K562 (cell line): ENCODE measurements around the gene HPGDS. TPM values are rescaled to one million over a fixed set of nuclear protein-coding genes. Genes with fewer than 3 reads are reported as not detected.
A peak's percentile ranks its signal among the peaks of the same experiment; 100 is the strongest.

Experiments used
- ATAC-seq: fragments of 200-7000 bp; cut with Tn5 transposase; 3 replicates; pipeline ENCODE4 v1.9.1; 2020; ENCODE audit warnings: moderate library complexity
- BruUV-seq: library from RNA; stranded (reverse); fragments of 400-500 nt; replicated peaks from 2 replicates; lab custom pipeline; 2021; lab: Mats Ljungman, UMichigan
- CTCF ChIA-PET: fragments of 300-600 bp; formaldehyde crosslinking; extraction: SDS; loops from one replicate; lab custom pipeline; 2021; ENCODE audit warnings: low intra/inter-chr PET ratio; lab: Yijun Ruan, JAX
- POLR2A ChIA-PET: fragments of 300-600, 350-650 bp; sonication (Branson Sonifier 250); formaldehyde crosslinking; extraction: SDS; loops from one replicate; lab custom pipeline; 2021; ENCODE audit warnings: antibody characterized with exemption, inconsistent platforms; lab: Yijun Ruan, JAX
- DNase-seq, 4 experiments: peaks; one replicate each; pipeline versions ENCODE4 v3.0.0 to v3.0.0-alpha.2; 2011 to 2018; ENCODE audit warnings: low spot score in 3 of 4, mixed read lengths in 3 of 4; ENCODE audit errors: extremely low read depth in 1 of 4
- FAIRE-seq: peaks from 2 replicates; lab custom pipeline; 2011; peaks lifted over from hg19 to GRCh38; lab: Jason Lieb, UNC
- H2AFZ ChIP-seq: 2 replicates; pipeline ENCODE4 v1.6.0; 2011; ENCODE audit warnings: low read depth, low read length, control low read depth, inconsistent platforms
- H3K27ac ChIP-seq: fragments of 200-600 bp; 3 replicates; pipeline ENCODE4 v1.8.0; 2011; ENCODE audit warnings: low read depth, mild to moderate bottlenecking, control low read depth, inconsistent platforms, low read length, moderate library complexity, mixed read lengths; ENCODE audit errors: extremely low read depth
- H3K27me3 ChIP-seq, 2 experiments: fragments of 300-600 bp in 1 of 2; 2 replicates in 1 of 2; 3 replicates in 1 of 2; pipeline versions ENCODE4 v1.6.0 to v1.8.0; 2011; ENCODE audit warnings: inconsistent platforms in 2 of 2, low read length in 2 of 2, mild to moderate bottlenecking in 1 of 2, mixed read lengths in 1 of 2, moderate library complexity in 1 of 2; ENCODE audit not compliant: control insufficient read depth in 2 of 2, insufficient read depth in 2 of 2
- H3K36me3 ChIP-seq: fragments of 300-600 bp; 3 replicates; pipeline ENCODE4 v1.8.0; 2011; ENCODE audit warnings: mild to moderate bottlenecking, low read length, inconsistent platforms; ENCODE audit not compliant: control insufficient read depth, insufficient read depth
- H3K4me1 ChIP-seq, 2 experiments: fragments of 200-600 bp in 1 of 2; replicated peaks in 1 of 2; 2 replicates in 1 of 2; 3 replicates in 1 of 2; pipeline versions ENCODE4 v1.5.1 to v1.8.0; 2011; ENCODE audit warnings: inconsistent platforms in 2 of 2, low read length in 2 of 2, mild to moderate bottlenecking in 1 of 2, mixed read lengths in 1 of 2, moderate library complexity in 1 of 2; ENCODE audit not compliant: control insufficient read depth in 2 of 2, insufficient read depth in 2 of 2
- H3K4me2 ChIP-seq: 2 replicates; pipeline ENCODE4 v1.6.1; 2011; ENCODE audit warnings: low read length, control low read depth, inconsistent platforms, mixed read lengths; ENCODE audit not compliant: insufficient read depth
- H3K4me3 ChIP-seq: fragments of 200-600 bp; sonication (generic), shearing (Covaris generic); 2 replicates; pipeline ENCODE4 v1.5.1; 2016; ENCODE audit warnings: control low read depth, inconsistent platforms
- H3K79me2 ChIP-seq: fragments of 200-600 bp; 3 replicates; pipeline ENCODE4 v1.8.0; 2011; ENCODE audit warnings: low read length, inconsistent platforms; ENCODE audit not compliant: control insufficient read depth, insufficient read depth
- H3K9ac ChIP-seq, 2 experiments: 2 replicates each; pipeline versions ENCODE4 v1.6.0 to v1.6.1; 2011; ENCODE audit warnings: low read depth in 2 of 2, low read length in 2 of 2, control low read depth in 1 of 2, inconsistent platforms in 1 of 2, mild to moderate bottlenecking in 1 of 2, mixed read lengths in 1 of 2; ENCODE audit not compliant: insufficient read depth in 1 of 2
- H3K9me1 ChIP-seq: one replicate; pipeline ENCODE4 v1.6.0; 2011; ENCODE audit warnings: inconsistent platforms, mild to moderate bottlenecking, low read length, moderate library complexity; ENCODE audit not compliant: control insufficient read depth, insufficient read depth
- H3K9me3 ChIP-seq: replicated peaks from 2 replicates; pipeline ENCODE4 v1.5.1; 2011; ENCODE audit warnings: low read depth, low read length, inconsistent platforms; ENCODE audit not compliant: control insufficient read depth, insufficient read depth
- H4K20me1 ChIP-seq: replicated peaks from 2 replicates; pipeline ENCODE4 v1.6.1; 2011; ENCODE audit warnings: low read length, inconsistent platforms, mixed read lengths; ENCODE audit not compliant: control insufficient read depth, insufficient read depth
- CBX5 ChIP-seq: IDR thresholded peaks from 2 replicates; pipeline ENCODE4 v1.6.1; 2014; ENCODE audit warnings: low read depth, borderline replicate concordance
- MAZ ChIP-seq, 2 experiments: fragments of 450-650 bp in 1 of 2; sonication (generic) in 1 of 2; formaldehyde crosslinking; IDR thresholded peaks in 1 of 2; conservative IDR thresholded peaks in 1 of 2; 2 replicates each; pipeline versions ENCODE4 v1.4.0 to v1.5.0; 2020; ENCODE audit warnings: mild to moderate bottlenecking in 1 of 2, missing genetic modification reagents in 1 of 2
- NFYB ChIP-seq: IDR thresholded peaks from 2 replicates; pipeline ENCODE4 v1.6.1; 2011; ENCODE audit warnings: mild to moderate bottlenecking, moderate library complexity; ENCODE audit not compliant: insufficient read length; ENCODE audit errors: extremely low read depth
- RAD21 ChIP-seq, 2 experiments: fragments of 250-450 bp in 1 of 2; fragments of 450-650 bp in 1 of 2; sonication (Bioruptor Pico) in 1 of 2; formaldehyde crosslinking in 1 of 2; IDR thresholded peaks in 1 of 2; conservative IDR thresholded peaks in 1 of 2; 2 replicates each; pipeline versions ENCODE4 v1.4.0 to v1.8.0; 2020 to 2022; ENCODE audit warnings: mild to moderate bottlenecking in 2 of 2, moderate library complexity in 1 of 2
- SMC3 ChIP-seq: conservative IDR thresholded peaks from 2 replicates; pipeline ENCODE4 v1.6.1; 2011; ENCODE audit warnings: low read depth, low read length, improper control_type of control experiment; ENCODE audit not compliant: insufficient read depth
- WGBS: fragments of 100-300 bp; shearing (Covaris generic); methylation state at CpG from one replicate; pipeline ENCODE4 v1.1.6; 2016; ENCODE audit warnings: low coverage, mixed read lengths; ENCODE audit not compliant: insufficient coverage; ENCODE audit errors: missing lambda C conversion rate; 5-methylcytosine and 5-hydroxymethylcytosine counted together
- in situ Hi-C: fragments of 300-500 bp; cut with MboI; formaldehyde crosslinking; loops from 4 replicates; pipeline ENCODE4 v1.15.0; 2018; ENCODE audit warnings: inconsistent platforms, mixed read lengths
- intact Hi-C: fragments of 100-400 bp; cut with micrococcal nuclease; formaldehyde crosslinking; loops from 2 replicates; pipeline ENCODE4 v1.14.2; 2022
- polyA plus RNA-seq, 8 experiments: library from polyadenylated mRNA; depleted of rRNA in 4 of 8; stranded (reverse) in 5 of 8; unstranded in 3 of 8; fragments of >200 nt; fragmentation: Nextera tagmentation in 2 of 8; fragmentation: Illumina TruSeq in 1 of 8; extraction: Ambion mirVana in 2 of 8; extraction: Trizol in 1 of 8; gene quantifications; 2 replicates each; pipeline versions ENCODE4 v1.2.1 to v1.2.3, GENCODE V29; 2011 to 2014; ENCODE audit warnings: inconsistent platforms in 1 of 8, missing spikeins in 1 of 8
- total RNA-seq, 7 experiments: library from RNA; depleted of rRNA in 6 of 7; stranded (reverse); fragments of >200 nt in 6 of 7; fragmentation: Illumina TruSeq in 2 of 7; extraction: Trizol in 2 of 7; gene quantifications; 2 replicates each; pipeline versions ENCODE4 v1.2.1 to v1.2.3, GENCODE V29; 2011 to 2021; ENCODE audit warnings: low replicate concordance in 1 of 7
- TF ChIP-seq, protein P1 (sequence below), 2 experiments: fragments of 450-650 bp; formaldehyde crosslinking in 1 of 2; IDR thresholded peaks; 2 replicates each; pipeline versions ENCODE4 v1.4.0 to v1.6.1; 2014 to 2020; ENCODE audit warnings: mild to moderate bottlenecking in 2 of 2, borderline replicate concordance in 1 of 2, low read depth in 1 of 2
- TF ChIP-seq, protein P2 (sequence below): sonication (generic); IDR thresholded peaks from 2 replicates; pipeline ENCODE4 v1.6.1; 2016
- TF ChIP-seq, protein P3 (sequence below), 3 experiments: IDR thresholded peaks in 2 of 3; conservative IDR thresholded peaks in 1 of 3; 2 replicates each; pipeline ENCODE4 v1.5.1; 2011 to 2012; ENCODE audit warnings: low read length in 3 of 3, mild to moderate bottlenecking in 3 of 3, control low read depth in 2 of 3, improper control_type of control experiment in 1 of 3, inconsistent platforms in 1 of 3, low read depth in 1 of 3, mixed read lengths in 1 of 3, moderate library complexity in 1 of 3; ENCODE audit not compliant: insufficient read depth in 2 of 3

The HPGDS gene
- total and polyA plus RNA-seq, 9 of the 15 experiments (the other 6 are each of a cell fraction or from before 2014, with no cell fraction given) = 0.07 to 0.36 (median 0.14) TPM; not detected in 4

DNA sequence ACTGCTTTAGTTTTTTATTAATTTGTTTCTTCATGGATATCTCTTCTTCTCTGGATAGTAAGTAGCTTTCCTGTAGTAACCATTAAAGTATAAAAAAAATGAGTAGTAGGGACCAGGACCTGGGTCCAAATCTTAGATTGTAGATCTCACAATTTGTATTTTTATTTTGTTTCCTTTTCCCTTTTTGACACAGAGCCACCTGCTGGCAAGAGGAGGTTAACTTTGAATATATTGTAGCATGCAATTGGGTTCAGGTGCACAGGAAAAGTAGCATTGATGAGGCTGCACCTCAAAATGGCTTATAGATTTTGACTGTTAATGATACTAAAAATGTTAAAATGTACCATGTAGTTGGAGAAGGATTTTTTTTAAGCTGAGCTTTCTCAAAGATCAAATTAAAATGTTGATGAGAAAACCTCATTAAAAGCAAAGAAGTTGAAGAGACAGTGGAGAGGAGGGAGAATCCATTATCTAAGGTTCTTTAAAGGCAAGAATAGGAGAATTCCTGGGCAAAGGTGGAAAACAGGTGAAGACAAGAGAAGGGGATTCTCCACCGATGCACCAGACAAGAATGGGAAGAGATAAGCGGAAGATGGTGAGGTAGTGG lies 48.3 kb upstream of the HPGDS start:
- DNase-seq (peak in 3 of 4 experiments; percentile 23 to 42 (median 26)), FAIRE-seq (no peak), ATAC-seq (peak; percentile 68)
- Histone ChIP-seq H3K79me2 (no peaks in the 10 kb centered on the region), H3K9me1 (no peaks in the 10 kb centered on the region), H3K36me3 (no peaks in the 10 kb centered on the region), H3K4me1 (no peaks in the 10 kb centered on the region; a peak in 1 of 5 replicates), H3K27me3 (no peaks in the 10 kb centered on the region), H2AFZ (no peak overlapping the region), H3K27ac (no peak overlapping the region), H3K4me2 (no peak overlapping the region), H4K20me1 (no peaks in the 10 kb centered on the region), H3K9me3 (no peaks in the 10 kb centered on the region), H3K4me3 (no peak overlapping the region), H3K9ac (no peak overlapping the region)
- 54% methylated on average over 2 of the region's 2 CpGs for WGBS
- in situ Hi-C loops = no loop called here
- CTCF ChIA-PET = interaction anchor here (1.4 to 1.7 kb wide), 2 partner anchors 58 to 87 kb away, joined by 6 to 10 read pairs; no protein-coding TSS in a partner anchor
- intact Hi-C loops = loop anchor here (1.0 to 10.0 kb wide), 4 partner anchors 44 to 596 kb away; no protein-coding TSS in a partner anchor
- POLR2A ChIA-PET = no interaction called here
- BruUV-seq = no TSS peak
- TF ChIP-seq, protein P1, sequence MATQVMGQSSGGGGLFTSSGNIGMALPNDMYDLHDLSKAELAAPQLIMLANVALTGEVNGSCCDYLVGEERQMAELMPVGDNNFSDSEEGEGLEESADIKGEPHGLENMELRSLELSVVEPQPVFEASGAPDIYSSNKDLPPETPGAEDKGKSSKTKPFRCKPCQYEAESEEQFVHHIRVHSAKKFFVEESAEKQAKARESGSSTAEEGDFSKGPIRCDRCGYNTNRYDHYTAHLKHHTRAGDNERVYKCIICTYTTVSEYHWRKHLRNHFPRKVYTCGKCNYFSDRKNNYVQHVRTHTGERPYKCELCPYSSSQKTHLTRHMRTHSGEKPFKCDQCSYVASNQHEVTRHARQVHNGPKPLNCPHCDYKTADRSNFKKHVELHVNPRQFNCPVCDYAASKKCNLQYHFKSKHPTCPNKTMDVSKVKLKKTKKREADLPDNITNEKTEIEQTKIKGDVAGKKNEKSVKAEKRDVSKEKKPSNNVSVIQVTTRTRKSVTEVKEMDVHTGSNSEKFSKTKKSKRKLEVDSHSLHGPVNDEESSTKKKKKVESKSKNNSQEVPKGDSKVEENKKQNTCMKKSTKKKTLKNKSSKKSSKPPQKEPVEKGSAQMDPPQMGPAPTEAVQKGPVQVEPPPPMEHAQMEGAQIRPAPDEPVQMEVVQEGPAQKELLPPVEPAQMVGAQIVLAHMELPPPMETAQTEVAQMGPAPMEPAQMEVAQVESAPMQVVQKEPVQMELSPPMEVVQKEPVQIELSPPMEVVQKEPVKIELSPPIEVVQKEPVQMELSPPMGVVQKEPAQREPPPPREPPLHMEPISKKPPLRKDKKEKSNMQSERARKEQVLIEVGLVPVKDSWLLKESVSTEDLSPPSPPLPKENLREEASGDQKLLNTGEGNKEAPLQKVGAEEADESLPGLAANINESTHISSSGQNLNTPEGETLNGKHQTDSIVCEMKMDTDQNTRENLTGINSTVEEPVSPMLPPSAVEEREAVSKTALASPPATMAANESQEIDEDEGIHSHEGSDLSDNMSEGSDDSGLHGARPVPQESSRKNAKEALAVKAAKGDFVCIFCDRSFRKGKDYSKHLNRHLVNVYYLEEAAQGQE (IDR thresholded peaks at IDR 0.05; ENCODE audit: borderline replicate concordance) = peak; percentile 63; the same call in 1 of the 2 replicates
- TF ChIP-seq, protein P1 (CRISPR knock-in tag; IDR thresholded peaks at IDR 0.05; ENCODE audit: low read depth) = no peak
- TF ChIP-seq RAD21 (CRISPR knock-in tag; conservative IDR thresholded peaks at IDR 0.05 in 1 of 2, IDR thresholded peaks at IDR 0.05 in 1 of 2) = peak; percentile 47 to 62
- 0 out of 2 replicates have a peak, but pooled peaks have one; percentile 29 for TF ChIP-seq SMC3
- TF ChIP-seq, protein P2, sequence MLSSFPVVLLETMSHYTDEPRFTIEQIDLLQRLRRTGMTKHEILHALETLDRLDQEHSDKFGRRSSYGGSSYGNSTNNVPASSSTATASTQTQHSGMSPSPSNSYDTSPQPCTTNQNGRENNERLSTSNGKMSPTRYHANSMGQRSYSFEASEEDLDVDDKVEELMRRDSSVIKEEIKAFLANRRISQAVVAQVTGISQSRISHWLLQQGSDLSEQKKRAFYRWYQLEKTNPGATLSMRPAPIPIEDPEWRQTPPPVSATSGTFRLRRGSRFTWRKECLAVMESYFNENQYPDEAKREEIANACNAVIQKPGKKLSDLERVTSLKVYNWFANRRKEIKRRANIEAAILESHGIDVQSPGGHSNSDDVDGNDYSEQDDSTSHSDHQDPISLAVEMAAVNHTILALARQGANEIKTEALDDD = no peak
- TF ChIP-seq, protein P3, sequence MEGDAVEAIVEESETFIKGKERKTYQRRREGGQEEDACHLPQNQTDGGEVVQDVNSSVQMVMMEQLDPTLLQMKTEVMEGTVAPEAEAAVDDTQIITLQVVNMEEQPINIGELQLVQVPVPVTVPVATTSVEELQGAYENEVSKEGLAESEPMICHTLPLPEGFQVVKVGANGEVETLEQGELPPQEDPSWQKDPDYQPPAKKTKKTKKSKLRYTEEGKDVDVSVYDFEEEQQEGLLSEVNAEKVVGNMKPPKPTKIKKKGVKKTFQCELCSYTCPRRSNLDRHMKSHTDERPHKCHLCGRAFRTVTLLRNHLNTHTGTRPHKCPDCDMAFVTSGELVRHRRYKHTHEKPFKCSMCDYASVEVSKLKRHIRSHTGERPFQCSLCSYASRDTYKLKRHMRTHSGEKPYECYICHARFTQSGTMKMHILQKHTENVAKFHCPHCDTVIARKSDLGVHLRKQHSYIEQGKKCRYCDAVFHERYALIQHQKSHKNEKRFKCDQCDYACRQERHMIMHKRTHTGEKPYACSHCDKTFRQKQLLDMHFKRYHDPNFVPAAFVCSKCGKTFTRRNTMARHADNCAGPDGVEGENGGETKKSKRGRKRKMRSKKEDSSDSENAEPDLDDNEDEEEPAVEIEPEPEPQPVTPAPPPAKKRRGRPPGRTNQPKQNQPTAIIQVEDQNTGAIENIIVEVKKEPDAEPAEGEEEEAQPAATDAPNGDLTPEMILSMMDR (IDR thresholded peaks at IDR 0.05 in 2 of 3, conservative IDR thresholded peaks at IDR 0.05 in 1 of 3; ENCODE audit: insufficient read depth in 2 of 3, low read depth in 1 of 3, low read length in 3 of 3) = peak; percentile 48 to 65 (median 54); a peak in 4 of 6 replicates
- 0 out of 4 replicates have a peak, but pooled peaks of 1 of the 2 experiments have one; percentile 30 for TF ChIP-seq MAZ (CRISPR knock-in tag; conservative IDR thresholded peaks at IDR 0.05 in 1 of 2, IDR thresholded peaks at IDR 0.05 in 1 of 2)
- TF ChIP-seq CBX5 = no peak
- no peak for TF ChIP-seq NFYB
